Stimulated activated effector memory CD8-positive, alpha-beta T cell treated with anti-CD3 and anti-CD28 coated beads, Interleukin-12 subunit alpha, Interleukin-12 subunit beta, amount 100 ng/mL, for 72 hours (primary cell): ENCODE results near the gene DNAL1.

Source experiments
- ATAC-seq: fragments of 150-1000 bp; cut with Tn5 transposase; 2 replicates; pipeline ENCODE4 v1.10.0; 2021
- DNase-seq, 2 donors: peaks; one replicate each; pipeline ENCODE4 v3.0.0; 2021 to 2022; ENCODE audit warnings: low spot score in 2 of 2
- H3K27ac Mint-ChIP-seq: one replicate; pipeline ENCODE4 v1.8.0; 2022; ENCODE audit warnings: mild to moderate bottlenecking, mixed read lengths
- H3K36me3 Mint-ChIP-seq: one replicate; pipeline ENCODE4 v1.8.0; 2022; ENCODE audit warnings: mild to moderate bottlenecking, mixed read lengths
- H3K4me1 Mint-ChIP-seq: one replicate; pipeline ENCODE4 v1.8.0; 2022; ENCODE audit warnings: mixed read lengths
- H3K4me3 Mint-ChIP-seq: one replicate; pipeline ENCODE4 v1.8.0; 2022; ENCODE audit warnings: mild to moderate bottlenecking, mixed read lengths
- H3K9me3 Mint-ChIP-seq: one replicate; pipeline ENCODE4 v1.8.0; 2022; ENCODE audit warnings: mixed read lengths

Gene DNAL1

GRCh38 chr14:73644531-73645247 lies at the start of gene DNAL1:
DNAL1 (plus strand) TSS chr14:73644986; CDS start chr14:73645040, 54 bp downstream.
- Mint-ChIP-seq H3K27ac (peak within 1 kb of the TSS; percentile 94), H3K9me3 (no peaks in the 10 kb centered on the region), H3K4me1 (peaks cover 15% of the 10 kb centered on the region), H3K36me3 (peaks cover 10% of the 10 kb centered on the region), H3K4me3 (peak within 1 kb of the TSS; percentile 91)
- peak; percentile 100 for ATAC-seq
- peak; percentile 86 to 95 for DNase-seq

GRCh38 chr14:73599499-73599898 lies 45.3 kb upstream of the DNAL1 start:
- Mint-ChIP-seq H3K9me3 (no peaks in the 10 kb centered on the region), H3K4me1 (no peaks in the 10 kb centered on the region), H3K4me3 (no peak overlapping the region), H3K36me3 (no peaks in the 10 kb centered on the region), H3K27ac (no peak overlapping the region)
- DNase-seq (no peak), ATAC-seq (no peak)

GRCh38 chr14:73602994-73603393 lies 41.8 kb upstream of the DNAL1 start:
- no peaks in the 10 kb centered on the region for H3K36me3 Mint-ChIP-seq
- H3K4me3 Mint-ChIP-seq, result no peak overlapping the region
- DNase-seq (no peak), ATAC-seq (no peak)
- H3K9me3 Mint-ChIP-seq, result no peaks in the 10 kb centered on the region
- no peak overlapping the region for H3K27ac Mint-ChIP-seq
- H3K4me1 Mint-ChIP-seq, result peaks cover 11% of the 10 kb centered on the region

GRCh38 chr14:73606271-73606670 lies 38.5 kb upstream of the DNAL1 start:
- H3K36me3 Mint-ChIP-seq, result no peaks in the 10 kb centered on the region
- peak; percentile 84 for ATAC-seq
- no peak overlapping the region for H3K27ac Mint-ChIP-seq
- no peak overlapping the region for H3K4me3 Mint-ChIP-seq
- H3K9me3 Mint-ChIP-seq, result no peaks in the 10 kb centered on the region
- DNase-seq, result peak in 1 of 2 donors; percentile 49
- H3K4me1 Mint-ChIP-seq, result peaks cover 11% of the 10 kb centered on the region

- ATAC-seq, result no peak
- H3K4me1 Mint-ChIP-seq, result peaks cover 11% of the 10 kb centered on the region
- no peaks in the 10 kb centered on the region for H3K36me3 Mint-ChIP-seq
These were observed 37.5 kb upstream of the DNAL1 start for GRCh38 chr14:73607241-73607640.

GRCh38 chr14:73610687-73611086 lies 34.1 kb upstream of the DNAL1 start:
- H3K27ac Mint-ChIP-seq, result no peak overlapping the region
- H3K4me3 Mint-ChIP-seq, result no peak overlapping the region
- no peaks in the 10 kb centered on the region for H3K36me3 Mint-ChIP-seq
- peaks cover 16% of the 10 kb centered on the region for H3K4me1 Mint-ChIP-seq
- no peaks in the 10 kb centered on the region for H3K9me3 Mint-ChIP-seq
- DNase-seq, result no peak
- ATAC-seq, result no peak

More at GRCh38 chr14:73607241-73607640, 37.5 kb upstream of the DNAL1 start:
- no peak for DNase-seq
- Mint-ChIP-seq H3K9me3 (no peaks in the 10 kb centered on the region), H3K27ac (no peak overlapping the region), H3K4me3 (no peak overlapping the region)

- ATAC-seq (peak; percentile 93), DNase-seq (peak; percentile 53 to 75)
- H3K27ac Mint-ChIP-seq, result peak within 1 kb of the TSS; percentile 83
- H3K4me3 Mint-ChIP-seq, result peak within 1 kb of the TSS; percentile 77
- H3K9me3 Mint-ChIP-seq, result no peaks in the 10 kb centered on the region
- H3K36me3 Mint-ChIP-seq, result no peaks in the 10 kb centered on the region
- peaks cover 6% of the 10 kb centered on the region for H3K4me1 Mint-ChIP-seq
These were observed 32.3 kb upstream of the DNAL1 start, which contains the start of gene ACOT6 for GRCh38 chr14:73612339-73613045. ACOT6 (plus strand) TSS chr14:73612517; CDS start chr14:73612572, 55 bp downstream.

GRCh38 chr14:73613046-73613383 lies 31.8 kb upstream of the DNAL1 start:
- Mint-ChIP-seq H3K36me3 (no peaks in the 10 kb centered on the region), H3K4me3 (peak overlapping the region; percentile 77), H3K27ac (peak overlapping the region; percentile 83), H3K4me1 (peaks cover 6% of the 10 kb centered on the region), H3K9me3 (no peaks in the 10 kb centered on the region)
- DNase-seq, result no peak
- ATAC-seq, result peak; percentile 12

- ATAC-seq, result no peak
- H3K9me3 Mint-ChIP-seq, result no peaks in the 10 kb centered on the region
- peak overlapping the region; percentile 83 for H3K27ac Mint-ChIP-seq
- H3K4me3 Mint-ChIP-seq, result peak overlapping the region; percentile 77
- no peaks in the 10 kb centered on the region for H3K36me3 Mint-ChIP-seq
- DNase-seq, result no peak
- peaks cover 6% of the 10 kb centered on the region for H3K4me1 Mint-ChIP-seq
These were observed 31.3 kb upstream of the DNAL1 start for GRCh38 chr14:73613419-73613963.

GRCh38 chr14:73616831-73617230 lies 28.0 kb upstream of the DNAL1 start:
- Mint-ChIP-seq H3K4me3 (no peak overlapping the region), H3K4me1 (peaks cover 6% of the 10 kb centered on the region), H3K9me3 (no peaks in the 10 kb centered on the region), H3K27ac (no peak overlapping the region), H3K36me3 (no peaks in the 10 kb centered on the region)
- ATAC-seq, result no peak
- no peak for DNase-seq

- Mint-ChIP-seq H3K36me3 (no peaks in the 10 kb centered on the region), H3K27ac (no peak overlapping the region), H3K4me3 (no peak overlapping the region), H3K4me1 (no peaks in the 10 kb centered on the region), H3K9me3 (no peaks in the 10 kb centered on the region)
- DNase-seq (no peak), ATAC-seq (no peak)
These were observed 25.3 kb upstream of the DNAL1 start for GRCh38 chr14:73619524-73619923.

- H3K36me3 Mint-ChIP-seq, result no peaks in the 10 kb centered on the region
- H3K4me1 Mint-ChIP-seq, result no peaks in the 10 kb centered on the region
- ATAC-seq, result no peak
- DNase-seq, result no peak
- no peak overlapping the region for H3K4me3 Mint-ChIP-seq
- H3K27ac Mint-ChIP-seq, result no peak overlapping the region
- H3K9me3 Mint-ChIP-seq, result no peaks in the 10 kb centered on the region
These were observed 24.5 kb upstream of the DNAL1 start for GRCh38 chr14:73620268-73620667.

GRCh38 chr14:73623504-73624054 lies 21.2 kb upstream of the DNAL1 start:
- Mint-ChIP-seq H3K4me3 (no peak overlapping the region), H3K36me3 (no peaks in the 10 kb centered on the region), H3K27ac (no peak overlapping the region), H3K9me3 (no peaks in the 10 kb centered on the region), H3K4me1 (peaks cover 6% of the 10 kb centered on the region)
- ATAC-seq, result no peak
- DNase-seq, result no peak

GRCh38 chr14:73625706-73626105 lies 19.1 kb upstream of the DNAL1 start:
- no peaks in the 10 kb centered on the region for H3K9me3 Mint-ChIP-seq
- H3K4me1 Mint-ChIP-seq, result peaks cover 6% of the 10 kb centered on the region
- no peak overlapping the region for H3K27ac Mint-ChIP-seq
- H3K36me3 Mint-ChIP-seq, result no peaks in the 10 kb centered on the region
- no peak overlapping the region for H3K4me3 Mint-ChIP-seq
- no peak for DNase-seq
- ATAC-seq, result no peak

- H3K4me1 Mint-ChIP-seq, result peaks cover 6% of the 10 kb centered on the region
- ATAC-seq, result peak; percentile 84
- no peaks in the 10 kb centered on the region for H3K36me3 Mint-ChIP-seq
- DNase-seq, result no peak
- no peaks in the 10 kb centered on the region for H3K9me3 Mint-ChIP-seq
- H3K27ac Mint-ChIP-seq, result no peak overlapping the region
- H3K4me3 Mint-ChIP-seq, result no peak overlapping the region
These were observed 17.6 kb upstream of the DNAL1 start for GRCh38 chr14:73627151-73627558.
